Neutrophil (primary cell): ENCODE data around the gene PEX5L.

Experiments used
- H3K27ac ChIP-seq: fragments of 200-600 bp; sonication (generic); 2 replicates; pipeline ENCODE4 v1.5.1; 2016; ENCODE audit warnings: mild to moderate bottlenecking, moderate library complexity
- H3K27me3 ChIP-seq: fragments of 200-600 bp; sonication (generic); 2 replicates; pipeline ENCODE4 v1.6.0; 2016; ENCODE audit warnings: mild to moderate bottlenecking
- H3K36me3 ChIP-seq: fragments of 200-600 bp; sonication (generic); 2 replicates; pipeline ENCODE4 v1.5.1; 2017
- H3K4me1 ChIP-seq, 2 experiments: fragments of 200-600 bp in 1 of 2; sonication (generic) in 1 of 2; 1 replicate in 1 of 2; 2 replicates in 1 of 2; pipeline versions ENCODE4 v1.5.1 to v1.6.1; 2013 to 2016; ENCODE audit warnings: low read depth in 1 of 2, low read length in 1 of 2, mild to moderate bottlenecking in 1 of 2, moderate library complexity in 1 of 2; ENCODE audit not compliant: control insufficient read depth in 1 of 2, insufficient read depth in 1 of 2
- H3K4me3 ChIP-seq, 2 experiments: fragments of 200-600 bp in 1 of 2; sonication (generic) in 1 of 2; 1 replicate in 1 of 2; 2 replicates in 1 of 2; pipeline ENCODE4 v1.5.1; 2013 to 2016; ENCODE audit warnings: low read depth in 1 of 2, low read length in 1 of 2, mild to moderate bottlenecking in 1 of 2, moderate library complexity in 1 of 2
- H3K9me3 ChIP-seq: fragments of 200-600 bp; sonication (generic); 2 replicates; pipeline ENCODE4 v1.5.1; 2016
- TF ChIP-seq, protein P1 (sequence below): fragments of 200-600 bp; sonication (generic); IDR thresholded peaks from 2 replicates; pipeline ENCODE4 v1.5.1; 2016; ENCODE audit warnings: antibody characterized with exemption

Gene PEX5L

DNA sequence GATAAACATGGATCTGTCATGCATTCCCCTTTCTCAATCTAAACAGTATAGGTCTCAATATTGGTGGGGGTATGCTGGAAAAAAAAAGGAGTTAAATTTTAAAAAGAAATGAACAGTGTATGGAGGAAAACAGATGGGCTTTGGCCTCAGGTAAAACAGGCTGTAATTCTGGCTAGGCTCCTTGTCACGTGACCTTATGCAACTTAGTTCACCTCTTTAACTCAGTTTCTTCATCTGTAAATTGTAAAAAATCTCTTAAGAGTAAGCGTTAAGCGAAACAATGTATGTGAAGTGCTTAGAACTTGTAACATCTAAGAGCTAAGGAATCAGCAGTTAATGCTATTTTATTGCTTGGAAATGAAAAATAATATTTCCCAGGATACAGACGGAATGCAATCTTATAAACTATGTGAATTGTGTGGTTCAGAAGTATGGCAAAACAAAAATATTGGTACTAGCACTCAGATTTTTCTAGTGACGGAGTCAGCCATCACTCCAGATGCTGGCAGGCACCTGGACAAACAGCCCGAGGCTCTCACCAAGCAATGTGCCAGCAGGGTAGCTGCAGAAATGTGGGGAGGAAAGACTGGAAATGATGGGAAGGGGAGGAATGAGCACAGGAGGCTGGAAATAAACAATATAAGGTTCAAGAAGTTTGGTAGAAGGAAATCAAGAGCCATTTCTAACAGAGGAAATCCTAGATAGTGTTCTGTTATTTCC lies 211.1 kb downstream of the PEX5L start:
- no peaks in the 10 kb centered on the region for H3K36me3 ChIP-seq
- no peaks in the 10 kb centered on the region for H3K9me3 ChIP-seq
- no peak overlapping the region for H3K4me3 ChIP-seq
- TF ChIP-seq, protein P1, sequence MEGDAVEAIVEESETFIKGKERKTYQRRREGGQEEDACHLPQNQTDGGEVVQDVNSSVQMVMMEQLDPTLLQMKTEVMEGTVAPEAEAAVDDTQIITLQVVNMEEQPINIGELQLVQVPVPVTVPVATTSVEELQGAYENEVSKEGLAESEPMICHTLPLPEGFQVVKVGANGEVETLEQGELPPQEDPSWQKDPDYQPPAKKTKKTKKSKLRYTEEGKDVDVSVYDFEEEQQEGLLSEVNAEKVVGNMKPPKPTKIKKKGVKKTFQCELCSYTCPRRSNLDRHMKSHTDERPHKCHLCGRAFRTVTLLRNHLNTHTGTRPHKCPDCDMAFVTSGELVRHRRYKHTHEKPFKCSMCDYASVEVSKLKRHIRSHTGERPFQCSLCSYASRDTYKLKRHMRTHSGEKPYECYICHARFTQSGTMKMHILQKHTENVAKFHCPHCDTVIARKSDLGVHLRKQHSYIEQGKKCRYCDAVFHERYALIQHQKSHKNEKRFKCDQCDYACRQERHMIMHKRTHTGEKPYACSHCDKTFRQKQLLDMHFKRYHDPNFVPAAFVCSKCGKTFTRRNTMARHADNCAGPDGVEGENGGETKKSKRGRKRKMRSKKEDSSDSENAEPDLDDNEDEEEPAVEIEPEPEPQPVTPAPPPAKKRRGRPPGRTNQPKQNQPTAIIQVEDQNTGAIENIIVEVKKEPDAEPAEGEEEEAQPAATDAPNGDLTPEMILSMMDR = no peak
- peaks cover 27% of the 10 kb centered on the region for H3K27me3 ChIP-seq
- no peaks in the 10 kb centered on the region for H3K4me1 ChIP-seq
- no peak overlapping the region for H3K27ac ChIP-seq

- no peak overlapping the region for H3K27ac ChIP-seq
- H3K9me3 ChIP-seq = no peaks in the 10 kb centered on the region
- peaks cover 33% of the 10 kb centered on the region for H3K27me3 ChIP-seq
- H3K36me3 ChIP-seq = no peaks in the 10 kb centered on the region
- H3K4me1 ChIP-seq = no peaks in the 10 kb centered on the region
- TF ChIP-seq, protein P1 = no peak
- no peak overlapping the region for H3K4me3 ChIP-seq
Observed at GRCh38 chr3:179822296-179822695, 214.4 kb downstream of the PEX5L start.

DNA sequence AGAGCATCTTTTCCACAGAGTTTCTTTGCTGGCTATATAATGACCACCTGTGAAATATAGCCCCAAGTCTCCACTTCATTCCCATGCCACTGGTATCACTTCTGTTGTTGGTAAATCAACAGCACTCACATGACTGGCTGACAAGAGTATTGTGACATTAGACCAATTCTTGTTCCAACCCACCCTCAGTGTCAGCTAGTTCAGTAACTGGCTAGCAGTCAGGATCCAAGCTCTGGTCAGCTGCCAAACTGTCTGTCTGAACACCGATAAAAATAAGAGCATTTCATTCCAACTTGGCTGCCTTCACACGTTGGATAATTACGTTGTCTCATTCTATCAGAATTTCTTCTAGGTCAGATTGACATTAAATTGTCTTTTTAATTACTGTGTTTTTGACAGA lies 217.4 kb downstream of the PEX5L start:
- Histone ChIP-seq H3K27ac (no peak overlapping the region), H3K4me3 (no peak overlapping the region), H3K4me1 (no peaks in the 10 kb centered on the region), H3K27me3 (peaks cover 33% of the 10 kb centered on the region), H3K36me3 (no peaks in the 10 kb centered on the region), H3K9me3 (no peaks in the 10 kb centered on the region)
- TF ChIP-seq, protein P1 = no peak

DNA sequence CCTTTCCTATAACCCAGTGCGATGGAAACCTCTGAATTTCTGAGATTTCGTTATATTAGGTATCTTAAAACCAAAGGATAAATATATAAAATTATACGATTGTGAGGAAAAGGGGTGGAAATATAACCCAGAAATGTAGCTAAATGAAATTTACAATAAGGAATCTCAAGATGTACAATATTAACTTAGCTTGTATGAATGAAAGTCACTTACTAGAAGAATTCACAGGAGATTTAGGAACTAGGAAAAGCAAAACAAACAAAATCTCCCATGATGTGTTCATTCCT lies 224.7 kb downstream of the PEX5L start:
- H3K9me3 ChIP-seq = no peaks in the 10 kb centered on the region
- TF ChIP-seq, protein P1 = no peak
- H3K27ac ChIP-seq = no peak overlapping the region
- no peak overlapping the region for H3K4me3 ChIP-seq
- H3K36me3 ChIP-seq = no peaks in the 10 kb centered on the region
- H3K4me1 ChIP-seq = no peaks in the 10 kb centered on the region
- H3K27me3 ChIP-seq = no peaks in the 10 kb centered on the region

GRCh38 chr3:179811321-179812095 lies 225.2 kb downstream of the PEX5L start:
- H3K9me3 ChIP-seq = no peaks in the 10 kb centered on the region
- no peak overlapping the region for H3K27ac ChIP-seq
- no peak overlapping the region for H3K4me3 ChIP-seq
- H3K27me3 ChIP-seq = no peaks in the 10 kb centered on the region
- no peaks in the 10 kb centered on the region for H3K4me1 ChIP-seq
- TF ChIP-seq, protein P1 = no peak
- no peaks in the 10 kb centered on the region for H3K36me3 ChIP-seq
